GM23338 (cell line): Measurements from ENCODE around the gene ZNF281.
A peak's percentile ranks its signal among the peaks of the same experiment; 100 is the strongest.

Experiments
- CREB1 ChIP-seq: fragments of 250-450 bp; sonication (Bioruptor Pico); IDR thresholded peaks from 2 replicates; pipeline ENCODE4 v1.5.0; 2020; ENCODE audit warnings: low read depth, mild to moderate bottlenecking, moderate library complexity
- CTCF ChIP-seq, 2 experiments: fragments of 200-600 bp in 1 of 2; sonication (generic) in 1 of 2; conservative IDR thresholded peaks; 2 replicates each; pipeline versions ENCODE4 v1.5.1 to v1.6.1; 2016 to 2017; ENCODE audit warnings: antibody characterized with exemption in 2 of 2, low read depth in 2 of 2, mild to moderate bottlenecking in 2 of 2, moderate library complexity in 1 of 2
- ETS1 ChIP-seq: IDR thresholded peaks from 2 replicates; pipeline ENCODE4 v1.6.1; 2016; ENCODE audit warnings: antibody characterized with exemption
- EZH2 ChIP-seq: fragments of 200-600 bp; sonication (generic); IDR thresholded peaks from one replicate; pipeline ENCODE4 v1.8.0; 2017; ENCODE audit warnings: antibody characterized with exemption, mild to moderate bottlenecking, low read depth; ENCODE audit not compliant: unreplicated experiment
- EZH2phosphoT487 ChIP-seq: fragments of 200-600 bp; sonication (generic); IDR thresholded peaks from one replicate; pipeline ENCODE4 v1.8.1; 2018; ENCODE audit warnings: antibody characterized with exemption; ENCODE audit not compliant: unreplicated experiment
- JUNB ChIP-seq: IDR thresholded peaks from one replicate; pipeline ENCODE4 v1.6.1; 2016; ENCODE audit warnings: antibody characterized with exemption; ENCODE audit not compliant: unreplicated experiment
- NANOG ChIP-seq: IDR thresholded peaks from 2 replicates; pipeline ENCODE4 v1.6.1; 2016; ENCODE audit warnings: antibody characterized with exemption, borderline replicate concordance
- POLR2AphosphoS5 ChIP-seq: IDR thresholded peaks from 2 replicates; pipeline ENCODE4 v1.6.1; 2016; ENCODE audit warnings: antibody characterized with exemption, low read depth
- REST ChIP-seq: IDR thresholded peaks from one replicate; pipeline ENCODE4 v1.6.1; 2018; ENCODE audit warnings: antibody characterized with exemption; ENCODE audit not compliant: unreplicated experiment
- STAT1 ChIP-seq: IDR thresholded peaks from one replicate; pipeline ENCODE4 v1.6.1; 2016; ENCODE audit warnings: antibody characterized with exemption; ENCODE audit not compliant: unreplicated experiment
- ZNF114 ChIP-seq: fragments of 250-450 bp; sonication (Bioruptor Pico); IDR thresholded peaks from 2 replicates; pipeline ENCODE4 v1.5.0; 2020; ENCODE audit warnings: mild to moderate bottlenecking, moderate library complexity
- ZNF331 ChIP-seq: fragments of 250-450 bp; sonication (Bioruptor Pico); IDR thresholded peaks from 2 replicates; pipeline ENCODE4 v1.5.0; 2020; ENCODE audit warnings: low read depth, mild to moderate bottlenecking, moderate library complexity
- ZNF462 ChIP-seq: fragments of 250-450 bp; sonication (Bioruptor Pico); IDR thresholded peaks from 2 replicates; pipeline ENCODE4 v1.5.0; 2020; ENCODE audit warnings: mild to moderate bottlenecking, moderate library complexity

- TF ChIP-seq CTCF (conservative IDR thresholded peaks at IDR 0.05; ENCODE audit: low read depth in 2 of 2) (peak; percentile 32 to 52; a peak in 3 of 4 replicates), POLR2AphosphoS5 (no peak), REST (no peak), EZH2 (no peak), ZNF331 (no peak), EZH2phosphoT487 (no peak), CREB1 (CRISPR knock-in tag) (no peak), ETS1 (no peak), STAT1 (no peak), JUNB (no peak), NANOG (peak; percentile 54; the same call in 1 of the 2 replicates), ZNF462 (CRISPR knock-in tag) (peak; percentile 43; the same call in 1 of the 2 replicates), ZNF114 (CRISPR knock-in tag) (no peak)
Measured at GRCh38 chr1:200365897-200366426, 43.9 kb downstream of the ZNF281 start.
